Cardiac fibroblast (primary cell): ENCODE measurements around the gene CDH23.

Experiments used
- DNase-seq, 2 donors: peaks; one replicate each; pipeline versions ENCODE4 v3.0.0 to v3.0.0-alpha.2; 2010; ENCODE audit warnings: low read depth in 2 of 2
- H3K4me3 ChIP-seq, 2 donors: replicated peaks in 1 of 2; 1 replicate in 1 of 2; 2 replicates in 1 of 2; pipeline ENCODE4 v1.5.1; 2011; ENCODE audit warnings: low read depth in 2 of 2, low read length in 2 of 2, mild to moderate bottlenecking in 2 of 2, moderate library complexity in 1 of 2
- TF ChIP-seq, protein P1 (sequence below): IDR thresholded peaks from one replicate; pipeline ENCODE4 v1.5.1; 2011; ENCODE audit warnings: low read depth, mild to moderate bottlenecking, low read length, inconsistent platforms

CDH23 gene

DNA sequence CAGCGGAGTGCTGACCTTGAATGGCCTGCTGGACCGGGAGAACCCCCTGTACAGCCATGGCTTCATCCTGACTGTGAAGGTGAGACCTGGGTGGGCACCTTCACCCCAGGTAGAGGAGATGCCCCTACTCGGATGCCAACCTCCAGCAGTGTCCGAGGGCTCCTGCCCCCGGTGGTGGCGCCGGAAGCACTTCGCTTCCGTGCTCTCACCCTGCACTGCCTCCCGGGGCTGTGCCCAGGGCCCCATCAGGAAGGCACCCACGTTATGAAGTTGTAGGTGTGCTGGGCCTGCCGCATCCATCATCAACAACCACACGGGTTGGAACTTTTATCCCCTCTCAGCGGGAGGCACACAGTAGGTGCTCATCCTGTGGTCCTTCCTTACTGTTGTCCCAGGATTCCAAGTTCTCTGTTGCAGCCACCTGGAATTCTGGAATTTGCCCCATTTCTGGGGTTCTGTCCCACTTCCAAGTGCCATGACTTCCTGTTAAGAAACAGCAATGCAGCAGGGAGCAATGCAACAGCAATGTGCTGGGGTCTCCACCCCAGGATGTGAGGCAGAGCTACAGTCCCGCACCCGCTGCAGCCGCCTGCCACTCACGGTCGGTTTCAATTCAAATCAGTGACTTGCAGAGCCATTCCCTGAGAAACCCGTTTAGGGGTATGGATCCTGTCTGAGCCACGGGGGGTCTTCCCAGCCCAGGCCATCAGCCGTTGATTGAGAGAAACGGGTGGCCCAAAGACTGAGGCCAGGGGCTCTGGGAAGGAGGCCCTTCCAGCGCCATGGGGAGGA, 219.0 kb downstream of the CDH23 start:
- no peak for DNase-seq
- no peak overlapping the region for H3K4me3 ChIP-seq
- TF ChIP-seq, protein P1, sequence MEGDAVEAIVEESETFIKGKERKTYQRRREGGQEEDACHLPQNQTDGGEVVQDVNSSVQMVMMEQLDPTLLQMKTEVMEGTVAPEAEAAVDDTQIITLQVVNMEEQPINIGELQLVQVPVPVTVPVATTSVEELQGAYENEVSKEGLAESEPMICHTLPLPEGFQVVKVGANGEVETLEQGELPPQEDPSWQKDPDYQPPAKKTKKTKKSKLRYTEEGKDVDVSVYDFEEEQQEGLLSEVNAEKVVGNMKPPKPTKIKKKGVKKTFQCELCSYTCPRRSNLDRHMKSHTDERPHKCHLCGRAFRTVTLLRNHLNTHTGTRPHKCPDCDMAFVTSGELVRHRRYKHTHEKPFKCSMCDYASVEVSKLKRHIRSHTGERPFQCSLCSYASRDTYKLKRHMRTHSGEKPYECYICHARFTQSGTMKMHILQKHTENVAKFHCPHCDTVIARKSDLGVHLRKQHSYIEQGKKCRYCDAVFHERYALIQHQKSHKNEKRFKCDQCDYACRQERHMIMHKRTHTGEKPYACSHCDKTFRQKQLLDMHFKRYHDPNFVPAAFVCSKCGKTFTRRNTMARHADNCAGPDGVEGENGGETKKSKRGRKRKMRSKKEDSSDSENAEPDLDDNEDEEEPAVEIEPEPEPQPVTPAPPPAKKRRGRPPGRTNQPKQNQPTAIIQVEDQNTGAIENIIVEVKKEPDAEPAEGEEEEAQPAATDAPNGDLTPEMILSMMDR: no peak

DNA sequence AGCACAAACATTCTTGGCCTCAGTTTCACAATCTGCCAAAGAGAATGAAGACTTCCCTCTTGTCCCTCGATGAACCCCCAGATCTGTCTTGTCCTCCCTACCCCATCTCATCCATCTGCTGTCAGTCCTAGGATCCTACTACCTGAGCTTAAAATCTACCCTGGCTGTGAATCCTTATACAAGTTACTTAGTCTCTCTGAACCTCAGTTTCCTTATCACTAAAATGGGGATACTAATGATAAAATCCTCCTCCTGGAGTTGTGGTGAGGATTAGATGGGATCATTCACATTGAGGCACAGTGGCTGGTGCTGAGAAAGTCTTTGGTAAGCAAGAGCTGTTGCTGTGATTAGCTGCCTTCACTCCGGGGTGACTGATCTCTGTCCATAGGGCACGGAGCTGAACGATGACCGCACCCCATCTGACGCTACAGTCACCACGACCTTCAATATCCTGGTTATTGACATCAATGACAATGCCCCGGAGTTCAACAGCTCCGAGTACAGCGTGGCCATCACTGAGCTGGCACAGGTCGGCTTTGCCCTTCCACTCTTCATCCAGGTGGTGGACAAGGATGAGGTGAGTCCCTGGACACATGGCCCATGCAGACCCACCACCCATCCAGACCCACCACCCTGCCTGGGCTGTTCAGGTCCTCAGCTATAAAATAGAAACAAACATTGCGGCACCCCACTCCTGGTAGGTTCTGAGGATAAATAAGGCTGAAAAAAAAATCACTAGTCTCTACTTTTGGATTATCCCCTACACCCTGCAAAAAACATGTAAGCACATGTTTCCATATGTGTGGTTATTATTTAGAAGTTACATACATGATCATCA, 220.3 kb downstream of the CDH23 start:
- DNase-seq: no peak
- TF ChIP-seq, protein P1: no peak
- H3K4me3 ChIP-seq: no peak overlapping the region

DNA sequence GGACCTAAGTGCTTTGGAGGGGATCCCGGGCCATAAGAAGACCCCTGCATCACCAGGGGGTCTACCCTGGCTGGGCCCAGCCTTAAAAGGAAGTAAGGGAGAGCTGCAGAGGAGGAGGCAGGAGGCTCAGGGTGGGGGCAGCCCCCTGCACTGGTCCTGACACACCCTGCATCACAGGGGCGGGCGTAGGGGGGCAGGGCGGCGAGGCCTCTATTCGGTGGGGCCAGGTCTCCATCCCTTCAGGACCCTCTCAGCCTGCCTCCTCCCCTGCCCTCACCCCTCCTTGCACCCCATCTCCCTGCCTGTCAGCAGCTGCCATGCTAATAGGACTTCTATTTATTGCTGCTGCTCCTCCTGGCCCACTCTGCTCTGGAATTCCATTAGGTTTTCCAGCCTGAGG, 221.5 kb downstream of the CDH23 start:
- H3K4me3 ChIP-seq: no peak overlapping the region
- DNase-seq: no peak
- TF ChIP-seq, protein P1: no peak

DNA sequence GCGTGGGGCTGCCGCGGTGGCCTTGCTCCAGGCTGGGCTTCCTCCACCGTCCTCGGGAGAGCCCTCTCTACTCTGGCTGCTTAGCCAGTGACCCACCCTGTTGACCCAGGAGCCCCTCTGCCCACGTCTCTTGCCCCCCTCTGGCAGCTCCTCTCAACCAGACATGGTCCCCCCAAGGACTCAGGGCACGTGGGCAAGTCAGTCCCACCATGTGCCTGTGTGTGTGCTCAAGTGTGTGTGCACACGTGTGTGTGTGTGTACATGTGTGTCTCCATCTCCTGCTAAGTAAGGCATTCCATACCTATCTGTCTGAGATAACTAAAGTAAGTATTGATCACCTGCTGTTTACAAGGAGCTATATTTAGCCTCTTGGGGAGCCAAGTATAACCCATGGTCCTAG, 221.9 kb downstream of the CDH23 start:
- TF ChIP-seq, protein P1: no peak
- H3K4me3 ChIP-seq: no peak overlapping the region
- DNase-seq: no peak

DNA sequence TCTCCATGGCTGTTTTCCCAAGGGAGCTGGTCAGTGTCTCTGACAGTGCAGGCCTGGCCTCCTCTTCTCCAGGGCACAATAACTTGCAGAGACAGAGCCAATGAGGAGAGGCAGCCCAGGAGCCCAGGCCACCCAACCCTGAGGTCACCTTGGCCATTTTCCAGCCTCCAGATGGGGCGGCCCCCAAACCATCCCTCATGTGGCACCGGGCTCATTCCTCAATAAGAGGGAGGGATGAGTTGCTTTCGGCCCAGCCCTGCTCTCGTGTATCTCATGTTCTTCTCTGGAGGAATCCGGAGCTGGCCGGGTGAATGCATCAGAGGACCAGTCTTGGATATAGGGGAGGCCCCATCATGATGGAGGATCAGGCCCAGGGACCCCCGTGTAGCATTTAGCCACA, 223.9 kb downstream of the CDH23 start:
- DNase-seq: no peak
- TF ChIP-seq, protein P1: no peak
- no peak overlapping the region for H3K4me3 ChIP-seq

DNA sequence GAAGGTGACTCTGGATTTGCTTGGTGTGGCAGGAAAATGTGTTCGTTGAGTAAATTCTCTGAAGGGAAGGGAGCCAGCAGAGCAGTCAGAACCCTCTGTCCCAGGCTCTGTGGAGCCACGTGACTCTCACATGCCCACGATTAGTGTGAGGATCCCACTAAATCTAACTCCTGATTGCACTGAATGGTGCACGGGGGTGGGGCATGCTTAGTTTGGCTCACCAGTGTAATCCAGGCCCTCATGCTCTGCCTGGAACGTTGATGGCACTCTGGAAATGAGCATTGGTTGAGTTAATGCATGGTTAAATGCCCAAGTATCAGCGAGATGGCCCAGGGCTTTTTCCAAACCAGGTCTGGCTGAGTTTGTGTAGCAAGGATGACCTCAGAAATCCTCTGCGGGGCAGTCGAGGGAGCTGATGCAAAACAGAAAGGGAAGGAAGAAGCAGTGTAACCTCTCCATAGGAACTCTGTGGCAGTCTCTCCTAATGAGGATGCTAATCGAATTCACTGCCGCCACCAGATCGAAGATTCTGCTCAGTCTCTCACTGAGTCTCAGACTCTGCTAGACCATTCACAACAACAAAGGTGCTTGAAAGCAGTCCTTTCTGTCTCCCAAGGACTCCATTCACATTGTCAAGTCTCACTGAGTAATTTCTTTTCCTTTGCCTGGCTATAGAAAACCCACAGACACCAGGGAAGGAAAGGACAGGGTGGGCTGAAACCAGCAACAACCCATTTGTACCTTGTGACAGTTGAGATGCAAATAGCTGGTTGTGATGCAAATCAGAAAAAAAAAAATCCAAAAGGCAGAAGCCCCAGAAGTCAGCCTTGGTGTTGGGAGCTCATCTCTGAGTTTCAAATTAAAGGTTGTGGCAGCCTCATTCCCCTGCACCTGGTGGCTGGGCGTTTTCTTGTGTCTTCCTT, 224.8 kb downstream of the CDH23 start:
- TF ChIP-seq, protein P1: no peak
- no peak for DNase-seq
- no peak overlapping the region for H3K4me3 ChIP-seq
